GM12892 (cell line): ENCODE data around the gene SYT5.

Experiments used
- POLR2A ChIP-seq: IDR thresholded peaks from 2 replicates; pipeline ENCODE4 v1.6.1; 2011; ENCODE audit warnings: low read depth, low read length, control low read depth
- POLR2AphosphoS5 ChIP-seq: IDR thresholded peaks from 2 replicates; pipeline ENCODE4 v1.6.1; 2011; ENCODE audit warnings: low read depth, low read length, control low read depth
- TAF1 ChIP-seq: IDR thresholded peaks from 2 replicates; pipeline ENCODE4 v1.6.1; 2011; ENCODE audit warnings: low read depth, mild to moderate bottlenecking, control low read depth, low read length, borderline replicate concordance

- no peak for TF ChIP-seq POLR2A
- no peak for TF ChIP-seq POLR2AphosphoS5
- TF ChIP-seq TAF1: no peak
These were observed 1.7 kb upstream of the SYT5 start for GRCh38 chr19:55181740-55182139.
